Adrenal gland (tissue), 12 donors: Measurements from ENCODE around the gene GGT6. TPM values are rescaled to one million over a fixed set of nuclear protein-coding genes. Genes with fewer than 3 reads are reported as not detected.

Experiments
- DNase-seq, 7 donors: peaks; one replicate each; pipeline ENCODE4 v3.0.0-alpha.2; 2019 to 2020
- H3K27ac ChIP-seq, 5 donors: fragments of 200-600 bp; sonication (generic) in 4 of 5; 1 replicate in 3 of 5; 2 replicates in 2 of 5; pipeline versions ENCODE4 v1.5.1 to v1.8.0; 2016 to 2020; ENCODE audit warnings: mild to moderate bottlenecking in 1 of 5
- H3K27me3 ChIP-seq: fragments of 200-600 bp; 2 replicates; pipeline ENCODE4 v1.8.0; 2021
- H3K36me3 ChIP-seq, 2 donors: fragments of 200-600 bp; replicated peaks in 1 of 2; 1 replicate in 1 of 2; 2 replicates in 1 of 2; pipeline versions ENCODE4 v1.5.1 to v1.8.0; 2018 to 2022
- H3K4me1 ChIP-seq, 2 donors: fragments of 200-600 bp; replicated peaks in 1 of 2; 1 replicate in 1 of 2; 2 replicates in 1 of 2; pipeline versions ENCODE4 v1.5.1 to v1.8.0; 2018 to 2021
- H3K4me3 ChIP-seq, 4 donors: fragments of 200-600 bp; sonication (generic) in 3 of 4; one replicate each; pipeline ENCODE4 v1.5.1; 2016 to 2018
- H3K9me3 ChIP-seq, 3 donors: fragments of 200-600 bp; sonication (generic) in 1 of 3; replicated peaks in 1 of 3; 1 replicate in 2 of 3; 2 replicates in 1 of 3; pipeline versions ENCODE4 v1.5.1 to v1.8.0; 2016 to 2021
- POLR2A ChIP-seq, 2 donors: fragments of 450-650 bp; IDR thresholded peaks; one replicate each; pipeline ENCODE4 v1.6.1; 2017; ENCODE audit warnings: antibody characterized with exemption in 2 of 2, mild to moderate bottlenecking in 2 of 2, moderate library complexity in 1 of 2
- WGBS, 4 donors: extraction: QIAGEN DNeasy Blood & Tissue Kit in 2 of 4; methylation state at CpG; one replicate each; pipeline versions ENCODE4 v1.1.5 to v1.1.7; 2013 to 2017; 5-methylcytosine and 5-hydroxymethylcytosine counted together
- intact Hi-C, 2 donors: fragments of 100-400 bp; cut with DNase I; formaldehyde crosslinking; loops; one replicate each; pipeline versions ENCODE4 v1.14.1 to v1.15.0; 2022 to 2023
- polyA plus RNA-seq, 3 donors: library from polyadenylated mRNA; stranded (reverse); fragments of 200-250 nt in 2 of 3; fragments of 350-450 nt in 1 of 3; fragmentation: Illumina TruSeq in 1 of 3; extraction: RNeasy Lipid Tissue Mini Kit (QIAGEN cat#74804) in 1 of 3; gene quantifications; one replicate each; pipeline ENCODE4 v1.2.3, GENCODE V29; 2013 to 2014
- total RNA-seq, 9 donors: library from RNA; depleted of rRNA in 4 of 9; stranded (reverse); fragments of >200 nt in 4 of 9; fragments of 120-200 nt in 1 of 9; fragmentation: NEBNext Ultra II Directional in 1 of 9; extraction: Animal tissue kit (Norgen Biotek cat#: 25700) in 1 of 9; gene quantifications; one replicate each; pipeline versions ENCODE4 v1.1.0 to v1.2.4, GENCODE V29; 2013 to 2023
- TF ChIP-seq, protein P1 (sequence below), 6 experiments: fragments of 450-650 bp in 4 of 6; fragments of 200-600 bp in 2 of 6; sonication (generic) in 1 of 6; IDR thresholded peaks; 1 replicate in 5 of 6; 2 replicates in 1 of 6; pipeline versions ENCODE4 v1.5.1 to v1.8.0; 2016 to 2021; ENCODE audit warnings: antibody characterized with exemption in 6 of 6, mild to moderate bottlenecking in 2 of 6, moderate library complexity in 1 of 6
- donor health status: healthy with polysubstance abuse.
- donor health status: Bipolar disorder and iron deficiency.
- donor health status: DM: yes; HTN: yes; CAD: no.
- donor health status: DM: no; HTN: no; CAD: no.
- donor health status: DM: no; HTN: no; CAD: no.
- donor health status: DM: yes; HTN: yes; CAD: no.

GGT6 gene
- total and polyA plus RNA-seq, 12 donors = 0.06 to 4.2 (median 0.88) TPM

DNA sequence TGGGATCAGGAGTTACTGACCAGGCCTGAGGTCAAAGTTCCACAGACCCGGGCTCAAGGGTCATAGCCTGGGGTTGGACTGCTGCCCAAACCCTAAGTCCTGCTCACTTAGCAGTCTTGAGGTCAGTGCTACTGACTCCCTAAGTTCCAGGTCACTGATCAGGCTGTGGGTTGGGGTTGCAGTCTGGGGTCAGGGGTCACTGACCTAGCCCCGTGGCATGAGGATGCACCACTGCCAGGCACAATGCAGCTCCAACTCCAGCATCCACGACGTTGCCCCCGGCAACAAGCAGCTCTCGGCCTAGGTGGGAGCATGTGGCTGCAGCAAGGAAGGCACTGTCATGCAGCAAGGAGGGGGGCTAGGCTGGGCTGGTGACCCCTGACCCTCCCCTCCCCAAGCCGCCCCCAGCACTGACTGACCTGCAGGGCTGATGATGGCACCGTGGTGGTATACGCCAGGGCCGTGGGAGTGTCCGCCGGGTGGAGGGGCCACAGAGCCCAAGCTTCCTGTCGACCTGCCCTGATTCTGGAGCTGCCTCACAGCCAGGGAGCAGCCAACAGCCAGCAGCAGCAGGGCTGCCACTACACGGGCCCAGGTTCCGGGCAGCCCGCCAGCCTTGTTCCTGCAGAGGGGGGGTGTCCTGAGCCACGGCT, 1.1 kb downstream of the GGT6 start:
- no peak overlapping the region for H3K4me3 ChIP-seq
- H3K27me3 ChIP-seq = no peaks in the 10 kb centered on the region
- no peak overlapping the region for H3K27ac ChIP-seq
- H3K36me3 ChIP-seq = no peaks in the 10 kb centered on the region
- DNase-seq = no peak
- H3K9me3 ChIP-seq = no peaks in the 10 kb centered on the region
- TF ChIP-seq, protein P1, sequence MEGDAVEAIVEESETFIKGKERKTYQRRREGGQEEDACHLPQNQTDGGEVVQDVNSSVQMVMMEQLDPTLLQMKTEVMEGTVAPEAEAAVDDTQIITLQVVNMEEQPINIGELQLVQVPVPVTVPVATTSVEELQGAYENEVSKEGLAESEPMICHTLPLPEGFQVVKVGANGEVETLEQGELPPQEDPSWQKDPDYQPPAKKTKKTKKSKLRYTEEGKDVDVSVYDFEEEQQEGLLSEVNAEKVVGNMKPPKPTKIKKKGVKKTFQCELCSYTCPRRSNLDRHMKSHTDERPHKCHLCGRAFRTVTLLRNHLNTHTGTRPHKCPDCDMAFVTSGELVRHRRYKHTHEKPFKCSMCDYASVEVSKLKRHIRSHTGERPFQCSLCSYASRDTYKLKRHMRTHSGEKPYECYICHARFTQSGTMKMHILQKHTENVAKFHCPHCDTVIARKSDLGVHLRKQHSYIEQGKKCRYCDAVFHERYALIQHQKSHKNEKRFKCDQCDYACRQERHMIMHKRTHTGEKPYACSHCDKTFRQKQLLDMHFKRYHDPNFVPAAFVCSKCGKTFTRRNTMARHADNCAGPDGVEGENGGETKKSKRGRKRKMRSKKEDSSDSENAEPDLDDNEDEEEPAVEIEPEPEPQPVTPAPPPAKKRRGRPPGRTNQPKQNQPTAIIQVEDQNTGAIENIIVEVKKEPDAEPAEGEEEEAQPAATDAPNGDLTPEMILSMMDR (IDR thresholded peaks at IDR 0.05) = no peak
- TF ChIP-seq POLR2A (IDR thresholded peaks at IDR 0.05) = no peak
- peaks cover 13 to 21% of the 10 kb centered on the region in 2 donors for H3K4me1 ChIP-seq
- 57 to 70% (median 57%) methylated on average over 12 to 17 of the region's 17 CpGs; no CpG with 5 or more reads in 1 of the 4 donors for WGBS, 4 donors
- intact Hi-C loops = no loop called here

DNA sequence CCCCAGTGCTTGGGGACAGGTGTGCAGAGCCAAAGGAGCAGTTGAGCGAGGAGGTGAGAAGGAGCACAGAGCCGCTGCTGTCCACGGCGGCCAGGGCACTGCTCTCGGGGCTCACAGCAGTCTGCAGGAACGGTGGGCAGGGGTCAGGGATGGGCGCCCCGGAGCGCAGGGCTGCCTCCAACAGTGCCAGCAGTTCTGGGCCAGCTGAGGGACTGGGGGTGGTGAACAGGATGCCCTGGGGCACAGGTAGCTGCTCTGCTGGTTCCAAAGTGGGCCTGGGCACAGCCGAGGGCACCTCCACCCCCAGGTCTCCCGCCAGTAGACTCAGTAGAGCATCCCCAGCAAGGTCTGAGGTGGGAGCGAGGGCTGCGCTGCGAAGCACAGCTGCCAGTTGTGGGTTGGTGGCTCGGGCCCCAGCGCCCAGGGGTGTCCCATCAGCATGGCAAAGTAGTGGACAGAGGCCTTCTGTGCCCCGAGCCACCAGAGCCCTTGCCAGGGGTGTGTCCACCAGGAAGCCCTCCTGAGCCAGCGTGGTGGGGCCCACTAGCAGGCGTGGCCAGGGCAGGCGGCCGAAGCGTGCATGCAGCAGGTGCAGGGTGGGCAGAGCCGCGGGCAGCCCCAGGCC, 1.9 kb downstream of the GGT6 start:
- H3K4me1 ChIP-seq = peaks cover 17 to 27% of the 10 kb centered on the region in 2 donors
- WGBS, 4 donors = 85 to 90% (median 87%) methylated on average over 7 to 24 of the region's 24 CpGs
- TF ChIP-seq, protein P1 (IDR thresholded peaks at IDR 0.05) = no peak
- no peak for TF ChIP-seq POLR2A (IDR thresholded peaks at IDR 0.05)
- intact Hi-C loops = no loop called here
- H3K4me3 ChIP-seq = no peak overlapping the region
- no peaks in the 10 kb centered on the region for H3K9me3 ChIP-seq
- no peaks in the 10 kb centered on the region for H3K27me3 ChIP-seq
- peaks cover 0 to under 1% of the 10 kb centered on the region in 2 donors for H3K36me3 ChIP-seq
- no peak for DNase-seq
- no peak overlapping the region for H3K27ac ChIP-seq

DNA sequence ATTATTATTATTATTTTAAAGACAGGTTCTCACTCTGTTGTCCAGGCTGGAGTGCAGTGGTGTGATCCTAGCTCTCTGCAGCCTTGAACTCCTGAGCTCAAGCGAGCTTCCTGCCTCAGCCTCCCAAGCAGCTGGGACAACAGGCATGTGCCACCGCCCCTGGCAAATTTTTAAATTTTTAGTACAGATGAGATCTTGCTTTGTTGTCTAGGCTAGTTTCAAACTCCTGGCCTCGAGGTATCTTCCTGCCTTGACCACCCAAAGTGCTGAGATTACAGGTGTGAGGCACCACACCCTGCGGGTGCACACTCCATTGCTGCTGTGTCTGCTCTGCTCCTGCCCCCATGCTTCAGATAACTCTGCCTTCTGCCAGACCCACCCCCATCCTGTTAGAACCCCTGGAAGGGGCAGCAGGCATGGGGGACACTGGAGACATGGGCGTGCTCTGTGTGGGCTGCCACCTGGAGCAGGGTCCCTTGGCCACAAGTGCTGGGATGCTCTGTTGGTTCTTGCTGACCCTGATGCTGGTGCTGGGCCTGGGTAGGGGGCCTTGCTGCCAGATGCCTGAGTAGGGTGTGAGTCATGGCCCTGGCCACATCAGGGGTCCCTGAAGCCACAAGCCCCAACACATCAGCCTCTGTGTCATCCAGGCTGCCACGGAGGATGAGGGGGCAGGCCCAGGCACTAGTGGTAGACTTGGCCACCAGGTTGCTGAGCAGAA, 2.6 kb downstream of the GGT6 start:
- peaks cover 0 to 8% of the 10 kb centered on the region in 2 donors for H3K36me3 ChIP-seq
- no peaks in the 10 kb centered on the region for H3K9me3 ChIP-seq
- H3K4me1 ChIP-seq = peaks cover 17 to 27% of the 10 kb centered on the region in 2 donors
- intact Hi-C loops = no loop called here
- no peaks in the 10 kb centered on the region for H3K27me3 ChIP-seq
- TF ChIP-seq, protein P1 (IDR thresholded peaks at IDR 0.05) = no peak
- no peak for TF ChIP-seq POLR2A (IDR thresholded peaks at IDR 0.05)
- DNase-seq = no peak
- WGBS, 4 donors = 67 to 93% (median 78%) methylated on average over 3 to 6 of the region's 6 CpGs
- no peak overlapping the region for H3K27ac ChIP-seq
- no peak overlapping the region for H3K4me3 ChIP-seq

DNA sequence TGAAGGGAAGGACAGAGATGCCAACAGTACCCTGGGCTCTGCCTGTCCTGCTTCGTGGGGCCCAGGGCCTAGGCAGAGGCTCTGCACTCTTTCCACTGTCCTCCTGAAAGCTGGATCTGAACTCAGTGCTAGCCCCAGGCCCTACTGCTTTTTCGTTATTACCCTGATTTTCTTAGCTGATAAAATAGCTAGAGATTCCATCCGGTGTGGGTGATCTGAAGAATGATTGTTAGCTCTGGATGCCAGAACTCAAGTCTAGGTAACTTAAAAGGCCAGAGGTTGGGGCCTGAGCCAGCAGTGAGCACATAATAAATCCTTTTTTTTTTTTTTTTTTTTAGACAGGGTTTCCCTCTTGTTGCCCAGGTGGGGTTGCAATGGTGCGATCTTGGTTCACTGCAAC, 3.4 kb downstream of the GGT6 start:
- intact Hi-C loops = no loop called here
- H3K27ac ChIP-seq = no peak overlapping the region
- peaks cover 17 to 27% of the 10 kb centered on the region in 2 donors for H3K4me1 ChIP-seq
- H3K9me3 ChIP-seq = no peaks in the 10 kb centered on the region
- no peaks in the 10 kb centered on the region for H3K27me3 ChIP-seq
- H3K4me3 ChIP-seq = no peak overlapping the region
- WGBS, 4 donors = 74 to 88% (median 78%) methylated on average over 4 of the region's 4 CpGs
- TF ChIP-seq, protein P1 (IDR thresholded peaks at IDR 0.05) = no peak
- no peak for TF ChIP-seq POLR2A (IDR thresholded peaks at IDR 0.05)
- peaks cover 0 to 15% of the 10 kb centered on the region in 2 donors for H3K36me3 ChIP-seq
- DNase-seq = no peak
